Measurements from ENCODE around the gene KMT5B.

The KMT5B gene

DNA sequence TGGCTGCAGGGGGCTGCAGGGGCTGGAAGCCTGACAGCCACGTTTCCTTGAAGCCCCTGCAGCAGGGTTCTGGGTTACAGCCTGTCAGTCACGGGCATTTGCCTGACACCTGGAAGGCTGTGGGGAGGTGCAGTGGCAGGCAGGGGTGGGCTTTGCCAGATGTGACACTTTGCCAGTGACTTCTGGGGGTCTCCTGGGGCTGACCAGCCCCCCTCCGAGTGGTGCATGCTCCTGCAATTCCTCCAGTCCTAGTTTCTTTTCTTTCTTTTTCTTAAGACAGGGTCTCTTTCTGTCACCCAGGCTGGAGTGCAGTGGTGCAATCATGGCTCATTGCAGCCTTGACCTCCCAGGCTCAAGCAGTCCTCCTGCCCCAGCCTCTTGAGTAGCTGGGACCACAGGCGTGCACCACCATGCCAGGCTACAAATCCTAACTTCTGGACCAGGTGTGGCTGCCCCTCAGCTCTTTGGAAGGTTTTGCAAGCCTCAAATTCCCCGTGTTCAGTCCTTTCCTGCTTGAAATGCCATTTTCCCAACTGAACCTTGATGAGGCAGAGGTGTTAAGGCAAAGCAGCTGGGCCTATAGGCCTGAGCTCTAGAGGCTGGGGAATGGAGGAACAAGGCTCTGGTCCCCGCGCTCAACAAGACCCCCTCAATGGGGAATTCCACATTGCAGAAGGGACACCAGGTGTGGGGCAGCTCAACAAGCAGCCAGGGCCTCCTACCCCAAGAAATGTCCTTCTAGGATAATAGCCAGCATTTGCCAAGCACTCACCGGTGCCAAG, 71.7 kb downstream of the KMT5B start:
- H3K4me1 ChIP-seq (ENCODE audit: control insufficient read depth in 5 of 5, insufficient read depth in 5 of 5, low read length in 5 of 5), result peaks cover 4 to 27% (median 16%) of the 10 kb centered on the region in 5 donors
- peak overlapping the region in 1 of 5 donors; percentile 2 for H3K9ac ChIP-seq (ENCODE audit: low read length in 5 of 5)
- H3K4me3 ChIP-seq (ENCODE audit: low read depth in 1 of 5, low read length in 5 of 5), result no peak overlapping the region
- H3K27ac ChIP-seq (ENCODE audit: low read depth, low read length), result no peak overlapping the region
- no peaks in the 10 kb centered on the region for H3K9me3 ChIP-seq (ENCODE audit: control insufficient read depth in 5 of 5, low read length in 5 of 5)
- no peaks in the 10 kb centered on the region for H3K27me3 ChIP-seq (ENCODE audit: control insufficient read depth in 5 of 5, insufficient read depth in 4 of 5, low read length in 5 of 5)
- no peaks in the 10 kb centered on the region for H3K36me3 ChIP-seq (ENCODE audit: control insufficient read depth in 5 of 5, insufficient read depth in 5 of 5, low read length in 5 of 5)

DNA sequence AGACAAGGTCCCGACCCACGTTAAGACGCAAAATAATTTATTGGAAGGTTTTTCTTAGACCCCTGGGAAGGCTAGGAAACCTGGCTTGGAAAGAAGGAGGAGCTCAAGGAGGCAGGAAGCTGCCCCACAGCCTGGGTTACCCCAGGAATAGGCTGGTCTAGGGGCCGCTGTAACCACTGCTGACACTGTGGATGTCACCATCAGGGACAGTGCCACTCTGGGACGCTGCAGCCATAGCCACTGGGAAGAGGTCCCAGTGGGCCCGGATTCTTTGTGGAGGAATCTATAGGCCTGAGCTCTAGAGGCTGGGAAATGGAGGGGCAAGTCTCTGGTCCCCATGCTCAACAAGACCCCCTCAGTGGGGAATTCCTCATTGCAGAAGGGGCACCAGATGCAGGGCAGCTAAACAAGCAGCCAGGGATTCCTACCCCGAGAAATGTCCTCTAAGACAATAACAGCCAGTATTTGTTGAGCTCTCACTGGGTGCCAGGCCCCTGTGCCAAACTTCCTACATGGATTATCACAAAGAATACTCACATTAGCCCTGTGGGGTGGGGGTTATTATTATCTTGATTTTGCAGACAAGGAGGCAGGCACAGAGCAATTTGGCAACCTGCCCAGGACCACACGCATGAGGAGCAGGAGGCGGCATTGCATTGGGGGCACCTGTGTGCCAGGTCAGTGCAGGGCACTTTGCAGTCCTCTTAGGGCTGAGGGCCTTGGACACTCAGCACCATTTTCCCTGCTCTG, 72.4 kb downstream of the KMT5B start:
- Histone ChIP-seq H3K9me3 (ENCODE audit: control insufficient read depth in 5 of 5, low read length in 5 of 5) (no peaks in the 10 kb centered on the region), H3K27ac (ENCODE audit: low read depth, low read length) (no peak overlapping the region), H3K27me3 (ENCODE audit: control insufficient read depth in 5 of 5, insufficient read depth in 4 of 5, low read length in 5 of 5) (no peaks in the 10 kb centered on the region), H3K9ac (ENCODE audit: low read length in 5 of 5) (no peak overlapping the region), H3K36me3 (ENCODE audit: control insufficient read depth in 5 of 5, insufficient read depth in 5 of 5, low read length in 5 of 5) (no peaks in the 10 kb centered on the region), H3K4me1 (ENCODE audit: control insufficient read depth in 5 of 5, insufficient read depth in 5 of 5, low read length in 5 of 5) (peaks cover 0 to 19% (median 10%) of the 10 kb centered on the region in 5 donors), H3K4me3 (ENCODE audit: low read depth in 1 of 5, low read length in 5 of 5) (no peak overlapping the region)

DNA sequence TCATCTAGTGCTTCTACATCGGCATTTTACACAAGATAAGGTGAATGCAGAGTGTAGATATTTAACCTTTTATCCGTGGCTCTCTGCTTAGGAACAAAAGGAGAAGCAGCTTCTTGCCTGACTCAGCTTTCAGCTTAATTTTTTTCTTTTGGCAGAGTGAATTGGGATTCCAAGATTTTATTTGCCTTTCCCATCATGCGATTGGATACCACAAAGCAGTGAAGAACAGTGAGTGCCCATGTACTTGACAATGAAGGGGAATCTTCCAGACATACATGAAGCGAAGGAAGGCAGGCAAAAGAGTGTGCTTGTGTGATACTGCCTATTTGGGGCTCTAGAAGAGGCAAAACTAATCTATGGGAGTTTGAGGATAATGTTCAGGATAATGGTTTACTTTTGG, 74.9 kb downstream of the KMT5B start:
- no peak overlapping the region for H3K4me3 ChIP-seq (ENCODE audit: low read depth in 1 of 5, low read length in 5 of 5)
- peaks cover 0 to 13% (median 6%) of the 10 kb centered on the region in 5 donors for H3K4me1 ChIP-seq (ENCODE audit: control insufficient read depth in 5 of 5, insufficient read depth in 5 of 5, low read length in 5 of 5)
- H3K36me3 ChIP-seq (ENCODE audit: control insufficient read depth in 5 of 5, insufficient read depth in 5 of 5, low read length in 5 of 5), result no peaks in the 10 kb centered on the region
- no peak overlapping the region for H3K27ac ChIP-seq (ENCODE audit: low read depth, low read length)
- H3K9ac ChIP-seq (ENCODE audit: low read length in 5 of 5), result no peak overlapping the region
- peaks cover 0 to 3% (median 0%) of the 10 kb centered on the region in 5 donors for H3K9me3 ChIP-seq (ENCODE audit: control insufficient read depth in 5 of 5, low read length in 5 of 5)
- H3K27me3 ChIP-seq (ENCODE audit: control insufficient read depth in 5 of 5, insufficient read depth in 4 of 5, low read length in 5 of 5), result no peaks in the 10 kb centered on the region

DNA sequence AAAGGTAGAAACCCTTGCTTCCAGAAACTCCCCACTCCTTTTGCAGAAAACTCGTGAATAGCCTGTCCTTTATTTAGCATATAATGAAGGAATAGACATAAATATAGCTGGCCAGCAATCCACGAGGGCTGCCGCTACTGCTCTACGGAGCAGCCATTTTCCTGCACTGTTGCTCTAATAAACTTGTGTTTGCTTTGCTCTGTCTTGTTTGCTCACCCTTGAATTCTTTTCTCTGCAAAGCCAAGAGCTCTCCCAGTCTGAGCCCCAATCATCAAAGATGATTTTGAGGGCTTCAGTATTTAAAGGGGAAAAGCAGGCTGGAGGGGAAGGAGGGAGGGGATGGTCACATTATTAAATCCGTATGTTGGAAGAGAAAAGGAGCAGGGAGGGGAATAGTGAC, 75.3 kb downstream of the KMT5B start:
- Histone ChIP-seq H3K36me3 (ENCODE audit: control insufficient read depth in 5 of 5, insufficient read depth in 5 of 5, low read length in 5 of 5) (no peaks in the 10 kb centered on the region), H3K4me3 (ENCODE audit: low read depth in 1 of 5, low read length in 5 of 5) (peak overlapping the region in 1 of 5 donors; percentile 29), H3K9ac (ENCODE audit: low read length in 5 of 5) (no peak overlapping the region), H3K9me3 (ENCODE audit: control insufficient read depth in 5 of 5, low read length in 5 of 5) (peaks cover 0 to 3% (median 0%) of the 10 kb centered on the region in 5 donors), H3K27ac (ENCODE audit: low read depth, low read length) (no peak overlapping the region), H3K4me1 (ENCODE audit: control insufficient read depth in 5 of 5, insufficient read depth in 5 of 5, low read length in 5 of 5) (peaks cover 0 to 13% (median 6%) of the 10 kb centered on the region in 5 donors), H3K27me3 (ENCODE audit: control insufficient read depth in 5 of 5, insufficient read depth in 4 of 5, low read length in 5 of 5) (no peaks in the 10 kb centered on the region)

DNA sequence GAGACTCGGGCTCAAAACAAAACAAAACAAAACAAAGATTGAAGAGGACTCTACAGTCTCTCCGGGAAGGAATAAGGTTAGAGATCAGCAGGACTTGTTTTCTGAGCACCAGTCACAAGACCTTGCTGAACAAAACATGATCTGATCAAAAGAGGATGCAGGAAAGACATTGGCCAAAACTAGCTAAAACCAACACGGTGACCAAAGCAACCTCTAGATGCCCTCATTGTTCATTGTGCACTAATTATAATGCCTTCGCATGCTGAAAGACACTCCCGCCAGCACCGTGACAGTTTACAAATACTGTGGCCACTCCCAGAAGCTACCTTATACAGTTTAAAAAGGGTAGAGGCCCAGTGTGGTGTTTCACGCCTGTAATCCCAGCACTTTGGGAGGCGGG, 76.2 kb downstream of the KMT5B start:
- peaks cover 0 to 11% (median 3%) of the 10 kb centered on the region in 5 donors for H3K4me1 ChIP-seq (ENCODE audit: control insufficient read depth in 5 of 5, insufficient read depth in 5 of 5, low read length in 5 of 5)
- no peaks in the 10 kb centered on the region for H3K27me3 ChIP-seq (ENCODE audit: control insufficient read depth in 5 of 5, insufficient read depth in 4 of 5, low read length in 5 of 5)
- H3K36me3 ChIP-seq (ENCODE audit: control insufficient read depth in 5 of 5, insufficient read depth in 5 of 5, low read length in 5 of 5), result no peaks in the 10 kb centered on the region
- H3K9me3 ChIP-seq (ENCODE audit: control insufficient read depth in 5 of 5, low read length in 5 of 5), result peaks cover 0 to 3% (median 0%) of the 10 kb centered on the region in 5 donors
- no peak overlapping the region for H3K9ac ChIP-seq (ENCODE audit: low read length in 5 of 5)
- no peak overlapping the region for H3K4me3 ChIP-seq (ENCODE audit: low read depth in 1 of 5, low read length in 5 of 5)
- H3K27ac ChIP-seq (ENCODE audit: low read depth, low read length), result no peak overlapping the region

DNA sequence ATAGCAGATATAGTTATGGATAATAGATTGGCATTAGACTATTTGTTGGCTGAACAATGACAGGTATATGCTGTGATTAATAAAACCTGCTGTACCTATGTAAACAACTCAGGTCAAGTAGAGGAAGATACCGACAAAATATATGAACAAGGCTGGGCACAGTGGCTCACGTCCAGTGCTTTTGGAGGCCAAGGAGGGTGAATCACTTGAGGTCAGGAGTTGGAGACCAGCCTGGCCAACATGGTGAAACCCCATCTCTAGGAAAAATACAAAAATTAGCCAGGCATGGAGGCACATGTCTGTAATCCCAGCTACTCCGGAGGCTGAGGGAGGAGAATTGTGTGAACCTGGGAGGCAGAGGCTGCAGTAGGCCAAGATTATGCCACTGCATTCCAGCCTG, 77.9 kb downstream of the KMT5B start:
- Histone ChIP-seq H3K9ac (ENCODE audit: low read length in 5 of 5) (no peak overlapping the region), H3K9me3 (ENCODE audit: control insufficient read depth in 5 of 5, low read length in 5 of 5) (peaks cover 0 to 3% (median 0%) of the 10 kb centered on the region in 5 donors), H3K27ac (ENCODE audit: low read depth, low read length) (no peak overlapping the region), H3K27me3 (ENCODE audit: control insufficient read depth in 5 of 5, insufficient read depth in 4 of 5, low read length in 5 of 5) (no peaks in the 10 kb centered on the region), H3K4me1 (ENCODE audit: control insufficient read depth in 5 of 5, insufficient read depth in 5 of 5, low read length in 5 of 5) (peaks cover 0 to 4% (median 0%) of the 10 kb centered on the region in 5 donors), H3K36me3 (ENCODE audit: control insufficient read depth in 5 of 5, insufficient read depth in 5 of 5, low read length in 5 of 5) (no peaks in the 10 kb centered on the region), H3K4me3 (ENCODE audit: low read depth in 1 of 5, low read length in 5 of 5) (no peak overlapping the region)

DNA sequence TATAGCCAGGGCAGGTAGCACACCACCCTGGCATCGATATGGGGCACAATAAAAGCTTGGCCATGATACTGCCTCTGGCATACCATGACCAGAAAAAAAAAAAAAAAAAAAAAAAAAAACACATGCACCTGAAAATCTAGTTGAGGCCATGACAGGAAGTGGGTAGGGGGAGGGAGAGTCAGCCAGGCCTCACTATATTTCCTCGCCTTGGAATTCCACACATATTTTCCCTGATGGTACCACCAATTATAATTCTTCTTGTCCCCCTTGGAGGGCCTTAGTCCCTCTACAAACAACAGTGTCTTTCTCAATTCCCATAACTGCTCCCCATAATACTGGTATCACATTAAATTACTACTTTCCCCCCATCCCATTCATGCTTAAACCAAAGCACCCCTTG, 79.3 kb downstream of the KMT5B start:
- peaks cover 2 to 8% (median 4%) of the 10 kb centered on the region in 5 donors for H3K4me1 ChIP-seq (ENCODE audit: control insufficient read depth in 5 of 5, insufficient read depth in 5 of 5, low read length in 5 of 5)
- no peaks in the 10 kb centered on the region for H3K36me3 ChIP-seq (ENCODE audit: control insufficient read depth in 5 of 5, insufficient read depth in 5 of 5, low read length in 5 of 5)
- H3K27ac ChIP-seq (ENCODE audit: low read depth, low read length), result no peak overlapping the region
- H3K9me3 ChIP-seq (ENCODE audit: control insufficient read depth in 5 of 5, low read length in 5 of 5), result peaks cover 0 to 3% (median 0%) of the 10 kb centered on the region in 5 donors
- no peak overlapping the region for H3K9ac ChIP-seq (ENCODE audit: low read length in 5 of 5)
- no peaks in the 10 kb centered on the region for H3K27me3 ChIP-seq (ENCODE audit: control insufficient read depth in 5 of 5, insufficient read depth in 4 of 5, low read length in 5 of 5)
- H3K4me3 ChIP-seq (ENCODE audit: low read depth in 1 of 5, low read length in 5 of 5), result no peak overlapping the region

DNA sequence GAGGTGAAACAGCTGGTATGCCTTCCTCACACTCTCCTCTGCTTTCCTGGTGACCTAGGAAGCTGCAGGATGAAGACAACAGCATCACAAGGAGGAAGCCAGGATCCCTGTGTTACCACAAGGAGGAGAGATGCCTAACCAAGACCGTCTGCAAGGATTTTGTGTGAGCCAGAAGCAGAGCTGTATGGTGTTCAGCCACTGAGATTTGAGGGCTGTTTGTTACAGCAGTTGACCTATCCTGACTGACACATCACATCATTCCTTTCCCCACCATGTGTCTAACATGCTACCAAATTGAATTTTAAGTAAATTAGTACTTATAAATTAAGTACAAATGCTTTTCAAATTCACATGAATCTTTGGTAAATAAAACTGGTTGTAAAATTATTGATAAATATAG, 83.0 kb downstream of the KMT5B start:
- Histone ChIP-seq H3K4me3 (ENCODE audit: low read depth in 1 of 5, low read length in 5 of 5) (no peak overlapping the region), H3K9ac (ENCODE audit: low read length in 5 of 5) (no peak overlapping the region), H3K27me3 (ENCODE audit: control insufficient read depth in 5 of 5, insufficient read depth in 4 of 5, low read length in 5 of 5) (no peaks in the 10 kb centered on the region), H3K9me3 (ENCODE audit: control insufficient read depth in 5 of 5, low read length in 5 of 5) (peaks cover 0 to 3% (median 0%) of the 10 kb centered on the region in 5 donors), H3K36me3 (ENCODE audit: control insufficient read depth in 5 of 5, insufficient read depth in 5 of 5, low read length in 5 of 5) (no peaks in the 10 kb centered on the region), H3K4me1 (ENCODE audit: control insufficient read depth in 5 of 5, insufficient read depth in 5 of 5, low read length in 5 of 5) (peaks cover 2 to 25% (median 23%) of the 10 kb centered on the region in 5 donors), H3K27ac (ENCODE audit: low read depth, low read length) (no peak overlapping the region)

DNA sequence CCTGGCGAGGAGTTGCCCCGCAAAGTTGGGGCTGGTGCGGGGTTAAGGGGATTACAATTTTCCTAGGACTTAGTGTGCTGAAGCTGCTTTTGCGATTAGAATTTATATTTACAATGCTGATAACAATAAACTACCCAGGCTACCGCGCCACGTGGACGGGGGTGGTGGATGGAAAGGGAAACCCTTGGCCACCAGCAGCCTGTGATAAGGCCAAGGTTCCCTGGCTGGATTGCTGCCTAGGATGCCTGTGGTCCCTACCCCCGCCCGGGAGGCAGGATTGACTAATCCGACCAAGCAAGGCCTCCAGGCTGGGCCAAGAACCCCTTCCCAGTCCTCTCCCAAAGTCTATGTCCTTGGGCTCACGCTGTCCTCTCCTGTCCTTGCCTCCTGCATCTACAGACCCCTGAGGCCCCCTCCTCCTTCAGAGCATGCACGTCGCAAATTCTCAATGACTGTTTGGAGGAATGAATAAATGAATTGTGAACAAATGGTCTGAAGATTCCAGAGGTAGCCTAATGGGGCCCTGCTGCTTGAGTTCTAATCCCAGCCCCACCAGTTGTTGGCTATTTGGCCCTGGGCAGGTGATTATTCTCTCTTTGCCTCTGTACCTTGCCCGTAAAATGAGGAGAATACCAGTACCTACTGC, 84.3 kb downstream of the KMT5B start:
- peaks cover 0 to 2% (median 0%) of the 10 kb centered on the region in 5 donors for H3K9me3 ChIP-seq (ENCODE audit: control insufficient read depth in 5 of 5, low read length in 5 of 5)
- peak overlapping the region; percentile 37 for H3K27ac ChIP-seq (ENCODE audit: low read depth, low read length)
- H3K4me1 ChIP-seq (ENCODE audit: control insufficient read depth in 5 of 5, insufficient read depth in 5 of 5, low read length in 5 of 5), result peaks cover 2 to 25% (median 23%) of the 10 kb centered on the region in 5 donors
- no peaks in the 10 kb centered on the region for H3K36me3 ChIP-seq (ENCODE audit: control insufficient read depth in 5 of 5, insufficient read depth in 5 of 5, low read length in 5 of 5)
- H3K27me3 ChIP-seq (ENCODE audit: control insufficient read depth in 5 of 5, insufficient read depth in 4 of 5, low read length in 5 of 5), result no peaks in the 10 kb centered on the region
- peak overlapping the region; percentile 51 to 69 (median 59) for H3K4me3 ChIP-seq (ENCODE audit: low read depth in 1 of 5, low read length in 5 of 5)
- H3K9ac ChIP-seq (ENCODE audit: low read length in 5 of 5), result peak overlapping the region in 3 of 5 donors; percentile 47 to 76 (median 68)
